Mesenteric fat pad (tissue), 1 donor: ENCODE data around the gene NCAPH2. TPM values are rescaled to one million over a fixed set of nuclear protein-coding genes. Genes with fewer than 3 reads are reported as not detected.

Source experiments
- DNase-seq: peaks from one replicate; pipeline ENCODE4 v3.0.0-alpha.2; 2020; ENCODE audit warnings: low spot score
- long read RNA-seq: library from polyadenylated mRNA; unstranded; transcript quantifications from one replicate; pipeline ENCODE4 v2.0.0, GENCODE V29; 2020
- total RNA-seq: library from RNA; stranded (reverse); fragmentation: NEBNext Ultra II Directional; extraction: Animal tissue kit (Norgen Biotek cat#: 25700); gene quantifications from one replicate; pipeline ENCODE4 v1.2.1, GENCODE V29; 2021
- donor health status: DM: yes; HTN: yes; CAD: no.

Gene NCAPH2
- 25.0 TPM for total RNA-seq
- long read RNA-seq, transcript NCAPH2-205 (20 exons, 2,037 nt): major isoform, 89 of 140 reads
- long read RNA-seq, transcript NCAPH2-201 (20 exons, 1,996 nt): minor isoform, 15 of 140 reads
- long read RNA-seq, partial matches to known transcripts: 11 of 140 reads
- long read RNA-seq, other reads (novel, unspliced or antisense): 24 of 140 reads

GRCh38 chr22:50507991-50508884 lies at the start of gene NCAPH2:
Gene NCAPH2, plus strand, starts transcription at chr22:50508224. Its CDS starts 114 bp downstream, at chr22:50508338.
- peak; percentile 99 for DNase-seq

DNA sequence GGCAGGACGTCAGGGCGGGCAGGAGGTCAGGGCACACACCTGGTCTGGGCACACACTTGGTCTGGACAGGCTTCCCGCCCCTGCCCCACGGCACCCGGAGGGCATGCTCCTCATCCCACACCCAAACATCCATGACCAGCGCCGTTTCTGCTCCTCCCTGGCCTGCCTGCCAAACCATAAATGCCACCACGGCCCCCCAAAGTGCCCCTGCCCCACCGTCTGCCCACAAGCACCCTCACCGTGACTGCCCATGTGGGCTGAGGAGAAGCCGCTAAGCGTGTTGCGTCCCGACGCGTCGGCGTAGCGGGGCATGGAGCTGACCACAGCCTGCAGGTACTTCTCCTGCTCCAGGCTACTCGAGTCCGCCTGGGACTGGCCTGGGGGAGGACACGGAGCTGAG lies 49.0 kb upstream of the NCAPH2 start:
- DNase-seq: no peak

DNA sequence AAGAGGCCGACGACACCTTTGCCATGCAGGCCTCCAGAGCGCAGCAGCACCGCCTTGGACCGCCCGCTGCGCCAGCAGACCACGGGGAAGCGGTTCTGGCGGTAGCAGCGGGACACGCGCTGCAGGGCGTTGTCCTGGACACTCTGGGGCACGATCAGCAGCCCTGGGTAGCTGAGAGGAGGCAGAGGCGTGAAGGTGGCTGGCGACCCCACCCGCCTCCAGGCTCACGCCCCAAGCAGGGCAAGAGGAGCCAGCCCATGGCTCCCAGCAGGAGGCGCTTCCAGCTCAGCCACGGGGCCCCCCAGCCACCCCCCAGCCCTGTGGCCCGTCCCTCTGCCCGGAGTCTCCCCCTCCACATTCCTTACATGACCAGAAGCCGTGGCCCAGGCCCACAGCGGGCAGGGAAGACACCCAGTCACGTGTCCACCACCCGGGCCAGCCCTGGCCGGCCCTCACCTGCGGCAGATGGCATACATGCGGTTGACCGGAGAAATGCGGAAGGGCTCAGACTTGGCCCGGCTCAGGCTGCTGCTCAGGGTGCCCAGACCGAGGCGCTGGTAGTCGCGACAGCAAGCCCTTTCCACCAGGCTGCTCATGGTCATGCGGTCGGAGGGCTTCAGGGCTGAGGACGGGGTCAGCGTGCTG lies 48.4 kb upstream of the NCAPH2 start:
- DNase-seq: no peak

DNA sequence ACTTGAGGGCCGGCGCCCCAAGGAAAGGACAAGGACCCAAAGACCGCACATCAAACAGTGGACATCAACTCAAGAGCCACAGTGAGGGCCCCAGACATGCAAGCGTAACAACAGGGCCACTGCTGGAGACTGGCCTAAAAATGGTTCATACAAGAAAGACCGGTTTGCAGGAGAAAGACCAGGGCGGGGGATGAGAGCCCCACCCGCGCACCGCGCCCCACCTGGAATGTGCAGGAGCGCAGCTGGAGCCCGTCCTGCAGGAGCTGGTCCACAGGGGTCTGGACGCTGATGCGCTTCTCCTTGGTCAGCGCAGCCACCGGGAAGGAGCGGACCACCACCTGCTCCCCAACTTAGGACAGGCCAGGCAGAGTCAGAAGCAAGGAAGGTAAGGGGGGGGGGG lies 47.1 kb upstream of the NCAPH2 start:
- DNase-seq: no peak

GRCh38 chr22:50461536-50461935 lies 46.5 kb upstream of the NCAPH2 start:
- DNase-seq: no peak

GRCh38 chr22:50461979-50462540 lies 46.0 kb upstream of the NCAPH2 start:
- no peak for DNase-seq

DNA sequence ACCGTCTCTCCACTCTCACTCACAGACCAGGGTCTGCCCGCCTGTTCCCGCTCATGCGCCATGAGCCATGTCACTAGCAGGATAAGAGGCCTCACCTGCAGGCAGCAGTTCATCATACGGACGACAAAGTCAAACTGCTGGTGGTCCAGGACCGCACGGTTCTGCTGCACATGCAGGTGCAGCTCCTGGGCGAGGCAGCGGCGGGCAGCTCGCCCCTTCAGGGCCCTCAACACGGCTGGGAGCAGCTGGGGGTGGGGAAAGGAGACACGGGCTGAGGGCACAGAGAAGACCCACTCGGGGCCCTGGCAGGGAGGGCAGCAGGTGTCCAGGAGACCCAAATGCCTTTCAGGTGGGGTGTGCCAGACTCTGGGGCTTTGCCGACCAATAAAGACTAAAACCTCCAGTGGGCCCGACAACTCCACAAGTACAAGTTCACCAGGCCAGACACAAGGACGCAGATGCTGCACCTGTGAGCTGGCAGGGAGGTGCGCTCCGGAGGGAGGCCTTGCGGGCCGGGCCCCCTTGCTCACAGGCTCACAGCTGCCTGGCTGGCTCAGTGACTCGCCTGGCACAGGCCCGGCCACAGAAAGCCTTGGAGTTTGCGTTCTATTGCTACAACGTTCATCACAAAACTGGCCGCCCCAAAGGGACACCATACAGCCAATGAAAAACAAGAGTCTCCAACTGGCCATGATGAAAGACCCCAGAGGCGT lies 44.7 kb upstream of the NCAPH2 start:
- no peak for DNase-seq

DNA sequence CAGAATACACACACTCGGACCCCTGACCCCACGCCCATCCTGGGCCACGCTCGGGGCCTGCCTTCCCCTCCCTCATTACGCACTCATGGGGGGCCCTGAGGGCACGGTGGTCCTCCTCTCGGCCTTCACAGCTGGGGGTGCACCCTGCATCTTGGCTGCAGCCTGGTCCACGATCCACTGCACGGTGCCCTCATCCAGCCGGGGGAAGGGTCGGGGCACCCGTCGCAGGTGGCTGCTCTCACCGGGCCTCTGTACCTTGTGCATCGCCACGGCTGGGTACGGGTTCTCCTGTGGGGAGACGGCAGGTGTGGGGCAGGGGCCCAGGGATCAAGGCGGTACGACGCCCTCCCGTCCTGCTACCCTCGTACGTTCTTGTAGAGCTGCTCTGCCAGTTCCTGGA lies 43.6 kb upstream of the NCAPH2 start:
- DNase-seq: no peak

DNA sequence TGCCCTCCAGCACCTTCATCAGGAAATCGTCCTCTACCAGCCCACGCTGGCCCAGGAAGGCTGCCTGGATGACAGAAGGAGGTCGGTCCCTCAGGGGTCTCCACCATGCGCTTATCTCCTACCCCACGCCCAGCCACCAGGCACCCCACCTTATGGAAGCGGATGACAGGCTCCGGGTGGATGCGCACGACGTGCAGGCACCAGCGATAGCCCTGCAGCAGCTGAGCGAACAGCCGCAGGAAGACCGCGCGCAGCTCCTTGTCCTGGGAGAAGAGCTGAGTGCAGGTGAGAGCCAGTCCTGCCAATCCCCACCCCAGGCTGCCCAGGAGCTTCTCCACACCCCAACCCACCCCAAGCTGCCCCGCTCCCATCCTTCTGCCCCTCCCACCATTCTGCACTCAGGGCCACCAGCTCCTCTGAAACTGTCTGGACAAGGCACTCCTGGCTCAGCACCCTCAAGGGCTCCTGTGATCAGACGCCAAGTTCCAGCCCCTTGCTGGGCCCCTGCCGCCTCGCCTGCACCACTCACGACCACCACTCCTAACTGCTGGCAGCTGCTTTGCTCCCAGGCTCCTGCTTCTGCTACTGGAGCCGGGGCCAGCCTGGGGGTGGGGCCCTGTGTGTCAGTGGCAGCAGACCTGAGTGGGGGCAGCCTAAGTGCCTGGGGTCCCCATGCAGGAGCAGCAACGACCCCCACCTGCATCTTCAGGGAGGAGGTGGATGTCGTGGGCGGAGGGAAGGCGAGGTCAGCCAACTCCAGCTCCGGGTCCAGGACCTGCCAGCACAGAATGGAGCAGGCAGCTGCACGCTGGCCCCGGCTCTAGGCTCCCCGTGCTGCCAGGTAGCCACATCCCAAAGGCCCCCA lies 42.7 kb upstream of the NCAPH2 start:
- no peak for DNase-seq

DNA sequence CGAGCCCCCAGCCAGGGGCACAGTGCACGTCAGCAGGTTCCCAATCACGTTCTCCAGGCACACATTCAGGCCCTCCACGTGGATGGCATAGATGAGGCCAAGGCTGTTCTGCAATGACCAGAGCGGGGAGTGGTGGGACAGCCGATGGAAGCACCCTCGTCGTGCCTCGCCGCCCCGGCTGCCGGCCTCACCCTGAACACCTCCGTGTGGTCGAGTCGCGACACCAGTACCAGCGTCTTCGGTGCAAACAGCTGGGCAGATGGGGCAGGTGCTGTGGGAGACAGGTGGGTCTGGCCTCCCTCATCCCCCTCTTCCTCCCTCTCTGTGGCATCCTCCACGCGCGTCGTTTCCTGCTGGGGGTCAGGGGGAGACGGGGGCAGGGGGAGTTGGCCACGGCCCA lies 40.7 kb upstream of the NCAPH2 start:
- DNase-seq: no peak

DNA sequence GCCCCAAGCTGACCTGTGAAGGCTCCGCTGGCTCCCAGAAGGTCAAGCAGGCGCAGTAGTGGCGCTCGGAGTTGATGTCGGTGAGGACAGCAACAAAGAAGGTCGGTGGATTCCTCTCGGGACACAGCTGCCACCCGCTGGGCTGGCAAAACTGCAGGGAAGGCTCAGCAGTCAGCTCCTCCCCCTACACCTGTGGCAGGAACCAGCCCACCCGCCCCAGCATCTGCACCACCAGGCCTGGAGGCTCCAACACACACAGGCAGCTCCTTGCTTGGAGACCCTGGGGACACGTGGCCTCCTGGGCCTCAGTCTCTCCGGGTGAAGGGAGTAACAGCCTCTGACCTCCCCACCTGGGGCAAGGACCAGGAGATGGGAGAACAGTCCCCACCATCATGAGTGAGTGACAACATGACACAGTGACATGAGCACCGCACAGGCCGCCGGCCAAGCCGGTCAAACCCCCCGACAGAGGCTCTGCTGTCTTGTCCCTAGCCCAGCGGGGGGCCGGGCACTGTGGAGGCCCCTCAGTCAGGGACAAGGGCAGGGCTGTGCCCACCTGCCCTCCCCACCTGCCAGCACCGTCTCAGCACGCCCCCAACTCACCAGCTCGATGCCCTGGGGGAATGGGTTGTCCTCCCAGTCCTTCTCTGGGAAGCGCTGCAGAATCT lies 40.1 kb upstream of the NCAPH2 start:
- DNase-seq: no peak

GRCh38 chr22:50468626-50469025 lies 39.4 kb upstream of the NCAPH2 start:
- no peak for DNase-seq

GRCh38 chr22:50469377-50470305 lies 38.4 kb upstream of the NCAPH2 start:
- no peak for DNase-seq

GRCh38 chr22:50470491-50470890 lies 37.5 kb upstream of the NCAPH2 start:
- DNase-seq: no peak

- no peak for DNase-seq
Observed at GRCh38 chr22:50471197-50471847, 36.7 kb upstream of the NCAPH2 start.

GRCh38 chr22:50471962-50472361 lies 36.1 kb upstream of the NCAPH2 start:
- DNase-seq: no peak

- no peak for DNase-seq
Observed at GRCh38 chr22:50473088-50473487, 34.9 kb upstream of the NCAPH2 start.
